GM18511 (cell line): Measurements from ENCODE around the gene PCDHA11.

Experiments
- ATAC-seq: cut with Tn5 transposase; IDR thresholded peaks from one replicate; pipeline ENCODE4 v1.9.1; 2021; ENCODE audit warnings: mild to moderate bottlenecking, moderate library complexity; ENCODE audit not compliant: unreplicated experiment

The PCDHA11 gene

GRCh38 chr5:140916325-140916724 lies 47.6 kb downstream of the PCDHA11 start:
- no peak for ATAC-seq
